NCI-H82 (cell line): Measurements from ENCODE around the gene SRSF2.
"Not testable (repeated sequence)": the region's sequence is repeated elsewhere in the genome, so short reads cannot be mapped to it uniquely, and the experiment has no call there.

Source experiments
- DNase-seq: peaks from one replicate; lab custom pipeline; 2025; lab: John Stamatoyannopoulos, UW

The SRSF2 gene

GRCh38 chr17:76720941-76721340 lies 16.2 kb downstream of the SRSF2 start:
- DNase-seq: no peak

- DNase-seq: no peak
Observed at GRCh38 chr17:76720211-76720610, 16.9 kb downstream of the SRSF2 start.

GRCh38 chr17:76718516-76718915 lies 18.6 kb downstream of the SRSF2 start:
- no peak for DNase-seq

DNA sequence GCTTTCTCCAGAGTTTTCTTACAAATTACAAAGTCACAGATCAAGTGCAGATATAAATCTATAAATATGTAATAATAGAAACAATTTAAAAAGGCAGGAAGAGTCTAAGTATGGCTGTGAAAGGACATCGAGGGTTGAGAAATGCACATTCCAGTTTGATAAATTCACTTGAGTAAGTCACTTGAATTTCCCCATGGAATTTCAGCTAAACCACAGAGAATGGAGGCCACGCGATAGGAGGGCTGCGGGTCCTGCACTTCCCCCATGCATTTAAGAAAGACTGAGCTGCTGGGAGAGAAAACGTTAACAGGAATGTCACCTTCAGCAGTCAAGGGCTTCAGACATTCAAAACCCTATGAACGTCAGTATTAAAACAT lies 20.3 kb downstream of the SRSF2 start:
- DNase-seq: no peak

GRCh38 chr17:76716146-76716838 lies 20.8 kb downstream of the SRSF2 start:
- DNase-seq: peak; percentile 87

GRCh38 chr17:76715496-76715830 lies 21.7 kb downstream of the SRSF2 start:
- no peak for DNase-seq

DNA sequence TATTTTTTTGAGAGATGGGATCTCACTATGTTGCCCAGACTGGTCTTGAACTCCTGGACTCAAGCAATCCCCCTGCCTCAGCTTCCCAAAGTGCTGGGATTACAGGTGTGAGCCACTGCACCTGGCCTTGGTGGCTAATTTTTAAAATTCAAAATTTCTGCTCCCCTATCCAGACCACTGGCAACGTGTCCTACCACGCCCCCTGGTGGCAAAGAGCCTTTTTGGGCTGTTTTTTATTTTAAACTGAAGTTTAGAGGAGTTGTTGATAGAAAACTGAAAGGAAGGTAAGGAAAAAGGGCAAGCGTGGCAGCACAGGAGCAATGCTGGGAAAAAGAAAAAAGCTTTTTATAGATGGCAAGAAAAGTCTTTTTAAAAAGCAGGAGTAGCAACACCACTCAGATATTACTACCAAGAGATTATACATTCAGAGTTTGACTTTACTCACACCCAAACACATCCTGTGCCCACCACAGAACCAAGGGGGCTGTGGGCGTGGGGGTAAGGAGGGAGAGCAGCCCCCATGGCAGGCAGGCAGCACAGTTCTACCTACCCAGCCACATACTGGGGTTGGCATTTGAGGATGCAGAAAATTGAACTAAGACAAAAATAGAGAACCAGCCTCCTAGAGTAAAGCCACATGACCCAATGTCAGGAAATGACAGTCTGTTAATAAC lies 22.2 kb downstream of the SRSF2 start:
- DNase-seq: peak; percentile 54

DNA sequence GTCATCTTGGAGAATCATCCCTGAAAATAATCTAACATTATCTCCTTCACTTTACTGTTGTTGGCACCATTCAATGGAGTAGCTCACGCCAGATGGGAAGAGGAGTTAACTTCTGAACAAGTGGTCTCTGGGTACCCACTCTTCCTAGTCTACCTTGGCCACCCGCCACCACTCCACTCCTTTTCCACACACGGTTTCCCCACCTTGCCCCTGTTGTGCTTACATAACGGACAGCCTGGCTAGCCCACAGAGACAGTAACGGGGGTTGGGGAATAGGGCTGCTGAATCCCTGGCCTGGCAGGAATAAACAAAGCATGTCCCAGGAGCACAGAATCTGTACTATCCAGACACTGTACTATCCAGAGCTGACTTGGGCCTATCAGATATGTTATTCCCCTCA lies 22.8 kb downstream of the SRSF2 start:
- DNase-seq: no peak

DNA sequence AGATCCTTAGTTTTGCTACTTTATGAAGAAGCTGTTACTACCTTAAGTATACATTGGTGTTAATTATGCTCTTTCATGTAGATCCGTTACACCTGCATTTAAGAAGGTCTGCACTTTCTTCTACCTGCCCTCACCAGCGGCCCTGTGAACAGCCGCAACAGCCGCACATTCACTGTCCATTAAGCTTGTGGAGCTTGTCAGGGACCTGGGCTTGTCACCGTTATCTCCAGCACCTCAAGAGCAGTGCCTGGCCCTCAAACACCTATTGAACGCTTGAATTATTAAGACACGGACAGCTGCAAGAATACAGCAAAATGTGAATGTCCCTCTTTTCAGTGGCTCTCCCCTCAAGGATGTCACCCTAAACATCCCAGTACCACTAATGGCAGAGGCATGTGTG lies 23.4 kb downstream of the SRSF2 start:
- no peak for DNase-seq

DNA sequence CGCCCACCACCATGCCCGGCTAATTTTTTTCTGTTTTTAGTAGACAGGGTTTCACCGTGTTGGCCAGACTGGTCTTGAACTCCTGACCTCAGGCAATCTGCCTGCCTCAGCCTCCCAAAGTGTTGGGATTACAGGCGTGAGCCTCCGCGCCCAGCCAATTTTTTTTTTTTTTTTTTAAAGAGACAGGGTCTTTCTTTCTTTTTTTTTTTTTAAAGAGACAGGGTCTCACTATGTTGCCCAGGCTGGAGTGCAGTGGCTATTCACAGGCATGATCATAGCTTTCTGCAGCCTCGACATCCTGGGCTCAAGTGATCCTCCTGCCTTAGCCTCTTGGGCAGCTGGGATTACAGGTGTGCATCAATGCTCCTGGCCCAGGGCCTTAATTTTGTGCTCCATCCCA lies 24.8 kb downstream of the SRSF2 start:
- DNase-seq: not testable (repeated sequence)

DNA sequence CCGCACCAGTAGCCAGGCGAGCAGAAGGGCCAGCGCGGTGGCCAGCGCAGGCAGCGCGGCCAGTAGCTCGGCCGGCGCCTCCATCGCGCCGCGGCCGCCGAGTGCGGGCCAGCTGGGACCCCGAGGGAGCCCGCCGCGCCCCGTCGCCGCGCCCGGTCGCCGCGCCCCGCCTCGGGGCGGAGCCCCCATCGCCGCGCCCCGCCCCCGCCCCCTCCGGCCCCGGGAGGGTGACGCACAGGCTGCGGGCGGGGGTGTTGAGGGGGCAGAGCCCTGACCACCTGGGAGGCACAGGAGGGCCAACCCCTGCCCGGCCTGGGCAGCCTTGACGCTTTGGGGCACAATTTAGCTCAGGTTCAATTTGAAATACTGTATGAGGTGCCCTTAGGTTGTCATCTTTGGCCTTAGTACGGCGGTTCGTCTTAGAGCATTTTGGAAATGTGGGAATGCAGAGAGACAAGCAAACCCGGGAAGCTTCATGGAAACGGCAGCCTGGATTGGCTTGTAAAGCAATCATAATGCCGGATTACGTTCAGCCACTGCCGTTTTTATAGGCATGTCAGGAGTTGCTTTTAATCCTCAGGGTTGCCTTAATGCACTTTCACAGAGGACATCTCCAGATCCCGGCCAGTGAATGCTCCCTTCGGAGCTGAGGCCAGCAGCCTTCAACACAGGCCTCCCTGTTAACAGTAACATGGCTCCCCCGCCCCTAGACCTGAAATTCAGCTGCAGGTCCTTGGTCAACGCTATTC lies 26.1 kb downstream of the SRSF2 start, which contains the start of gene MXRA7:
Gene MXRA7, minus strand, starts transcription at position 103 of the 749 bp plus-strand sequence. Its CDS starts 19 bp downstream, at position 84.
- peak; percentile 98 for DNase-seq

- DNase-seq: peak; percentile 58
Observed at GRCh38 chr17:76709951-76710862, 26.9 kb downstream of the SRSF2 start.

GRCh38 chr17:76709077-76709950 lies 27.8 kb downstream of the SRSF2 start:
- DNase-seq: peak; percentile 97

DNA sequence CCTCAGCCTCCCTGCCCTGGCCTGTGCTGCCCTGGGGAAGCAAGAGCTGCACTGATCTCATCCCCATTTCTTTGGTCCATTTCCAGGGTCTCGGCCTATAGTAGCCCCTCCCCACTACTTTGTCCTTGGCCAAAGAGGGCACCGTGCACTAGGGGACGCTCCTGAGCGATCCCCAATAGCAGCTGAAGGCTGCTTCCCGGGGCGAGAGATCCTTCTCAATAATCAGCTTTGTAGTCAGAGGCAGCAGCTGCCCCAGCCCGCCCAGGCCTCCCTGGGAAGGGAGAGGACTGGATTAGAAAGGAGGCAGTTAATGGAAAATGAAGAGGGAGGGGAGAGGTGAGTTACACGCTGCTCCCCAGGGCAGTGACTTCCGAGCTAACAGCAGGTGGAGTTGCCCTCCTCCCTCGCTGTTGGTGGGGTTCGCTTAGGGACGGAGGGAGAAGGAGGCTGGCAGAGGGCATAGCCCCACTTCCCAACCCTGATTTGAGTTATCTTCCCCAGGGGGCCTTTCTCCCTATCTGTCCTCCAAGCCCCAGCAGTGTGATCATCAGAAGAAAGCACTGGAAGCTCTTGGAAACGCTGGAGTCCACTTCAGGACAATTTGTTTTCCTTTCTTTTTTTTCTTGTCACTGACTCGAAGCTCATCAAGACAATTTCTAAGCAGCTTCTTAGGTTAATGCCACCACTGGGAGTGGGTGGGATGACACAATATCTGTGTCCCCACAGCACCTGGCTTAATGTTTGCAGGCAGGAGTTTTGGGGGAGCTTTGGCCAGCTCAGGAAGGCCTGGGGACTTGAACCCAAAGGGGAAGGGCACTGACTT lies 28.9 kb downstream of the SRSF2 start:
- DNase-seq: peak; percentile 99

- DNase-seq: peak; percentile 59
Observed at GRCh38 chr17:76706817-76707216, 30.3 kb downstream of the SRSF2 start.

DNA sequence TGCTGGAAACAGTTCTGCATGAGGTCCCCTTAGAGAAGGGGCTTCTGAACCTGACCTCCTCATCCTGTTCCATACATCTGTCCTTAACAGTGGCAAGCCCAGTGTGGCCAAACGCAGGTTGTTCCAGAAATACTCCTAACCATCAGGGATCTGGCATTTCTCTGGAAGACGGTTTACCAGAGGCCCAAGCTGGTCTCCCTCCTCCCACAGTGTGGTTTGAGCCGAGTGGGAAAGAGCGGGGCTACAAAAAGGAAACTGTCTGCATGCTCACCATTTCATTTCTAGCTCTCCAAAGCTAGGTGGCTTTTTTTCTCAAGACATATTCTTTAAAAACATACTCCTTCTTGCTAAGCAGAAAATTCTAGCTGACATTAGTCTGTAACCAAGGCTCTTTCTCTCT lies 32.3 kb downstream of the SRSF2 start:
- DNase-seq: no peak

DNA sequence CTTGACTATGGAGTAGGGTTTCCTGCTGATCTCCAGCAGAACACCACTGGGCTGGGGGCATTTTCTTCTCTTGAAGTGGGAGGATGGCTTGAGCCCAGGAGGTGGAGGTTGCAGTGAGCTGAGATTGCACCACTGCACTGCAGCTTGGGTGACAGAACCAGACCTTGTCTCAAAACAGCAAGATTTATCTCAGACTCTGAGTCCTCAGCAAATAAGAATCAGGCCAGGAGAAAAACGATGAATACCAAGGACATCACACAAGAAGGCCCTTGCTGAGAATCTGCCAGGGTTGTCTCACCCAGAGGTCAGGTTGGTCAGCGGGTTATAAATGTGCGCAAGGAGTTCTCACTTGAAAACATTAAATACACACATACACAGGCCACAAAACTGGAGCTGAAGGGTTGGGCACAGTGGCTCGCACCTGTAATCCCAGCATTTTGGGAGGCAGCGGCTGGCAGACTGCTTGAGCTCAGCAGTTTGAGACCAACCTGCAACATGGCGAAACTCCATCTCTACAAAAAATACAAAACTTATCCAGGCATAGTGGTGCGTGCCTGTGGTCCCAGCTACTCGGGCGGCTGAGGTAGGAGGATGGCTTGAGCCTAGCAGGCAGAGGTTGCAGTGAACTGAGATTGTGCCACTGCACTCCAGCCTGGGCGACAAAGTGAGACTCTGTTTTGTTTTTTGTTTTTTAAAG lies 34.0 kb downstream of the SRSF2 start:
- DNase-seq: no peak

DNA sequence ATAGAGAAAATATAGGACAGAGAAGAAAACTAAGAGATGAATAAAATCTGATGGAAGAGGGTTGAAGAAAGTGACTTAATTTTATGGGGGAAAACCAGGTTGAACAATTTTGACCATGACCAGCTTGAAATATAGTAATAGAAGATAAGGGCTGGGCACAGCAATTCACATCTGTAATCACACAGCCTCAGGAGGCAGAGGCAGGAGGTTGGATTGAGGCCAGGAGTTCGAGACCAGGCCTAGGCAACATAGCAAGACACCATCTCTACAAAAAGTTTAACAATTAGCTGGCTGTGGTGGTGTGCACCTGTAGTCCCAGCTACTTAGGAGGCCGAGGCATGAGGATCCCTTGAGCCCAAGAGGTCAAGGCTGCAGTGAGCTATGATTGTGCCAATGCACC lies 35.1 kb downstream of the SRSF2 start:
- no peak for DNase-seq

- no peak for DNase-seq
Observed at GRCh38 chr17:76701471-76701967, 35.6 kb downstream of the SRSF2 start.
